Activated CD8-positive, alpha-beta memory T cell treated with anti-CD3 and anti-CD28 coated beads for 24 hours (primary cell): Measurements from ENCODE around the gene FAR2.
"Not testable (repeated sequence)": the region's sequence is repeated elsewhere in the genome, so short reads cannot be mapped to it uniquely, and the experiment has no call there.

Experiments
- DNase-seq: peaks from one replicate; pipeline ENCODE4 v3.0.0-alpha.2; 2020

The FAR2 gene

DNA sequence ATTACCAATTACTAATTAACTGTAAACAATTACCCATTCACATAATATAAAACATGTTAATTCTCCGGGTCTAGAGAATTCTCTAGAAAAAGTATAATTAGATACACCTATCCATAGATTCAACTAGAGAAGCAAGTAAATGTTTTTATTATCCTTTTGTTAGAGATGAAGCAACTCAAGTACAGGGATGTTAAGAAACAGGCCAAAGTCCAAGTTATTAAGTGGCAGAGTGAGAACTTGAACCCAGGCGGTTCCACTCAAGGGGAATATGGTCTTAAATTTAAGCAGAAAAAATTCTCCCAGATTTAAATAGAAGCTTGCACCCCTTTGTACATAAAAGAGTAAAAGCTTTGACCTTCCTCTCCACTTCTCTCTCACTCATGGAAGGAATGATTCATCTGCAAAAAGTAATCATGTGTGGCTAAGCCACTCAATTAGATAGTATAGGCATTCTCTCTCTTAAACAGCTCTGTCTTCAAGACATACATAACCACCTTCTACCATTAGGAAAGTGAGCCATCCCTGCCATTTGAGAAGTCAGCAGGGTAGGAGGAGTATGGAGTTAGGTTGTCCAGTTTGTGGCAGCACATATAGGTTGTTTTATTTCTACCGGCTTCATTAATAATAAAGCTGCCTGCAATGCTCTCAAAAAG, 197.8 kb downstream of the FAR2 start:
- no peak for DNase-seq

DNA sequence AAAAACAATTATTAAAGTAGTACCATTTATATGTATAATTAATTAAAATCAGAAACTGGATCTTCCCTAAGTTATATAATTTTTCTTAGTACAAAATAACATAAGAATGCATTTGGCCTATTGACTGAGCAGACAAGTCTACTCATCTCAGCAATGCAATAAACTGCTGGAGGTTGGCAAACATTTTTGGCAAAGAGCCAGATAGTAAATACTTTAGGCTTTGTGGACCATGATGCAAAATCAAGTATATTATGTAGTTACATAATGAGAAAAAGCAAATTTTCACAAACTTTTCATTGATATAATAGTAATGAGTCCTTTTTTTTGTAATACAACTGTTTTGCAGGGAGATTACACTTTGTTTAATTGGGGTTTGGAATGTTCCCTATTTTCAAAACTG, 201.0 kb downstream of the FAR2 start:
- DNase-seq: no peak

DNA sequence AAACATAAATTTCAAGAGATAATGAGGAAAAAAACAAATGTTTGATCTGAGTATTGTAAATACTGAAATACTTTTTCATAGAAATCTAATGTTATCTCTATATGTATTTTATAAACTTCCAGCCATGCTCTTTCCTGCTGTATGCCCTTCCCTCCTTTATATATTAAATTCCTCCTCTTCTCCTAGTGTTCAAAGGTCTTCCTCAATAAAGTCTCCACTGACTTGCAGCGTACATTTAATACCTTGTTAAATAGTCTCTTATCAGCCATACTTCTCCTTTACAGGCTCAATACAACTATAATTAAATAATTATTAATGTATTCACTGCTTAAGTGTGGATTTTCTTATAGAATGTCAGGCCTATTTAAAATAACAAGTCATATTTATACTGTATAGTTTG, 205.9 kb downstream of the FAR2 start:
- no peak for DNase-seq

DNA sequence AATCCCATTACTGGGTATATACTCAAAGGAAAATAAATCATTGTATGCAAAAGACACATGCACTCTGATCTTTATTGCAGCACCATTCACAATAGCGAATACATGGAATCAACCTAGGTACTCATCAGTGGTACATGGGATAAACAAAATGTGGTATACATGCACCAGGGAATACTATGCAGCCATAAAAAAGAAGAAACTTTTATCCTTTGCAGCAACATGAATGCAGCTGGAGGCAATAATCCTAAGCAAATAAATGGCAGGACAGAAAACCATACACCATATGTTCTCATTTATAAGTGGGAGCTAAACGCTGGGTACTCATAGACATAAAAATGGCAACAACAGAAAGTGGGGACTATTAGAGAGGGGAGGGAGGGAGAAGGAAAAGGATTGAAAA, 216.0 kb downstream of the FAR2 start:
- DNase-seq: no peak

DNA sequence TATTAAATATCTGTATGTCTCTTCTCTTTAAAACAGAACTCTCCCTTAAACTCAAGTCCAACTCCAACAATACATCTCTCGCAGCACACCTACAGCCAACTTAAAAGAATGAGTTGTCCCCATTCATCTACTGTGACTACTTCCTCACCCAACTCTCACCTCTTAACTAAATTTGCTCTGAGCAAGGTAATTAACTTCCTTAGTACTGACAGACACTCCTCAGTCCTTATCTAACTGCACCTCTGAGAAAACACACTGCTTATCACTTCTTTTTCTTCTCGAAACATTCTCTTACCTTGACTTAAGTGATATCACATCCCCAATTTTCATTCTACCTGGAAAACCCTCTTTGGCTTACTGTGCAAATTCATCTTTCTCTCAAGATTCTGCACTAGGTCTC, 224.9 kb downstream of the FAR2 start:
- DNase-seq: no peak

DNA sequence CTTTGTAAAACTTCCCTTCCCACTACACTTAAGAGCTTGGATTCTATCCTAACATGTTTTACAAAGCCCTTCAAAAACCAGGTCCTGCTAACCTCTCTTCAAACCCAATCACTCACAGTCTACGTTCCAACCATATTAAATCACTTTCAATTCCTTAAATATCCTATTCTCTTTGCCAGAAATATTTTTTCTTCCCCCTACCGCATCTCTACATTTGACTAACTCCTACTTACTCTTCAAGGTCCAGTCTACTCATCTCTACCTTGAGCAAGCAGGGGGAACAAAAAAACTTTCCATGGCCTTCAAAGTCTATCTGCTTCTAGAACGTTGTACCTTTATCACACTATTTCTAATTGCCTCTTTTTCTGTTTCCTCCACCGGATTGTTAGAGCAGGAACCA, 225.8 kb downstream of the FAR2 start:
- DNase-seq: no peak

- DNase-seq: no peak
Measured at GRCh38 chr12:29376118-29376517, 227.0 kb downstream of the FAR2 start.

DNA sequence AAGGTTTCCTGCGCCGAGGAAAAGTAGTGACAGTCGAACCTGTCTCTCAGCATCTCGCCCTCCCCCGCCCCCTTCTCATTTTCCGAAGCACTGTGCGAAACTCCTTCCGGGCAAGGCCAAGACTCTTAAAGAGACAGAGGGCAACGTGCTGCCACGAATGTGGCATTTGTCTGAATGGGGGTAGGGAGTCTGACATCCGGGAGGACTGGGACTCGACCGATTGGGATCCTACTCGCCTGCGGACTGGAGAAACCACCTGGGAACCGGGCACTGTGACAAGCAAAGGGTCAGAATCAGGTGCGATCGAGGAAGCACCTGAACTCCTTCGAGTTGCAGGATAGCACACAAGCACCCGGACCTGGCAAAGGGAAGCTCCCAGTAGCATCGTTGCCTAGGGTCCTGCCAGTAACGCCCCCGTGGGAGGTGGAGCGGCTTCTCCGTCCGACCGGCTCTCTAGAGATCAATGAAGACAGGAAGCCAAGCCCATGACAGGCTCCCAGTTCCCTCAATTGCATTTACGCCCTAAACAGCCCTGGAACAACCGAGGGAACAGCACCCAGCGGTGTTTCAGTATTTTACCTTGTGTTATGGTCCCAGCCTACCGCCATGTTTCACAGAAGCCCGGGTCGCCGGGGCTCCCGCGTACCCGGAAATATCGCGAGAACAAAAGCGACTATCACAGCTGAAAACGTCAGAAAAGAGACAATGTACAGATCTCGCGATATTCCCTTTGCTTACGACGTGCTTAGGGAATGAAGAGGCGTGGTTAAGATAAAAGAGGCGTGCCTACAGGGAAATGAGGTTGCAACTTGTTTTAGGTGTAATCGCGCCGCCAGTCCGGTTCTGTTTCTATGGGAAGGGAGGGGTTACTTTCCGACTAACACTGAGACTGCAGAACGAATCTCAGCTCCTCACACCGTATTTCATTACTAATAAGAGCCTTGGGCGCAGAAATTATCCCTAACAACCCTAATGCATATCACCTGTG, 231.8 kb downstream of the FAR2 start, which contains the start of gene ERGIC2:
TSS of gene ERGIC2 (minus strand) at position 637 of the 988 bp plus-strand sequence. CDS start 9,539 bp downstream, outside the sequence.
- DNase-seq: peak; percentile 93

DNA sequence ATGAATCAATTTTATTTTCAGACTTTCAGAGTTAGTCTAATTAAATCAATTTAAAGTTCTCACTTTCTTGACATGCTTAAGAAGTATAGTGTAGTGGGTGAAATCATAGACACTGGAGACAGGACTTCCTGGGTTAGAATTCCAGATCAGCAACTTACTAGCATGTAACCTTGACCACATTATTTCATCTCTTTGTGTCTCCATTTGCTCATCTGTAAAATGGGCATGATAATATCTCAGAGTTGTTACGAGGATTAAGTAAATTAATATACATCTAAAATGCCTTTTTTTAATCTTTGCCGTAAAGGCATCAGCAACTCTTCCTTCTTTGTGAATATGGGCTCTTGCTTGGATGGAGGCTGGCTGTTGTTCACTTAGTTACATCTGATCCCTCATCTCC, 233.2 kb downstream of the FAR2 start:
- no peak for DNase-seq

GRCh38 chr12:29385194-29385593, 236.1 kb downstream of the FAR2 start:
- not testable (repeated sequence) for DNase-seq
